ENCODE measurements around the gene DIS3L2. TPM values are rescaled to one million over a fixed set of nuclear protein-coding genes. Genes with fewer than 3 reads are reported as not detected.
A peak's percentile ranks its signal among the peaks of the same experiment; 100 is the strongest.
"Not testable (repeated sequence)": the region's sequence is repeated elsewhere in the genome, so short reads cannot be mapped to it uniquely, and the experiment has no call there.

Gene DIS3L2
- total RNA-seq, 1 experiment from 2014 or later: 19.9 TPM

DNA sequence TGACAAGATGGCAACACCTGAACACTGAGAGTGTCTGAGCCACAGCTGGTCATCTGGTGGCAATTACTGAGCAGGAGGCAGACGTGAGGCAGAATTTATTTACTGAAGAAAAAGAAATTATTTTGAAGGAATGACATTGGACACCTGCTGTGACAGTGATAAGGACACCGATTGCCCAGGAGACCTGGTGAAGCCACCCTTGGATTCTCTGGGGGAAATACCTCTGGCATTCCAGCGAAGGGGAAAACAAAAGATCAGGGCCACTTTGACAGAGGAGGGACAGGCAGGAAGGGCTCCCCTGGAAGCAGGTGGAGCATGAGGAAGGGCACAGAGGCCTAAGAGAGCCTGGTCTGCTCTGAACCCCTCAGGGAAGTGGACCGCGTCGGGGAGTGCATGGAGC, 331.7 kb downstream of the DIS3L2 start:
- DNase-seq (ENCODE audit: low read depth): no peak

DNA sequence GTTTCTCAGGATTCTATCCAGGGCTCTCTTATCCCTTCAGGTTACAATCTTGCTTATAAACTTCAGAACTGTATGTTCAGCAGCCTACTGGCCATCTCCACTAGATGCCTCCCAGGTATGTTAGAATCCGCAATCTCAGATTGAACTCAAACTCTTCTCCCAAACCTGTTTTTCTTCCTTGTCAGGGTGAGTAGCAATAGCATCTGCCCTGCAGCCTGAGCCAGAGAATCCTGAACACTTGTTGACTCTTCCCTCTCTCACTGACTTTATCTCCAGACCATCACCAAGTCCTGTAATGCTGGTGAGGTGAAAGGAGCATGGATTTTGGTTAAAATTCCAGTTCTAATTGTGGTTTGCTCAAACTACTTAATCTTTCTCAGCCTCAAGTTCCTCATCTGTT, 334.5 kb downstream of the DIS3L2 start:
- DNase-seq (ENCODE audit: low read depth): no peak

GRCh38 chr2:232296776-232297525, 335.4 kb downstream of the DIS3L2 start:
- peak; percentile 5 for DNase-seq (ENCODE audit: low read depth)

DNA sequence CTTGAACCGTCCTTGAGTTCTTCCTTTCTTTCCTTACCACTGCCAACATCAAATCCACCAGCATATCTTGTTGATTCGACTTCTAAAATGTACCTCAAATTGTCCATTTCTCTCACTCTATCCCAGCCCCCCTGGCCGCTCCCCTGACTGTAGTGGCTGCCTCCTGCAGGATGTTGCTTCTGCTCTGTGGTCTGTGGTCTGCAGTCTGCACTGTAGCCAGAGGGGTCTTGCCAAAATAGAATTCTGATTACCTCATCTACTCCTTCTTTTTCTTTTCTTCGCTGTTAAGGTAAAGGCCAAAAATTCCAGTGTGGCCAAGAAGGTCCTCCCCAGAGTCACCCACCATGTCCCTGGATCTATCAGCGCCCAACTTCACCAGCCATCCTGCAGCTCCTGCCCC, 337.6 kb downstream of the DIS3L2 start:
- no peak for DNase-seq (ENCODE audit: low read depth)

DNA sequence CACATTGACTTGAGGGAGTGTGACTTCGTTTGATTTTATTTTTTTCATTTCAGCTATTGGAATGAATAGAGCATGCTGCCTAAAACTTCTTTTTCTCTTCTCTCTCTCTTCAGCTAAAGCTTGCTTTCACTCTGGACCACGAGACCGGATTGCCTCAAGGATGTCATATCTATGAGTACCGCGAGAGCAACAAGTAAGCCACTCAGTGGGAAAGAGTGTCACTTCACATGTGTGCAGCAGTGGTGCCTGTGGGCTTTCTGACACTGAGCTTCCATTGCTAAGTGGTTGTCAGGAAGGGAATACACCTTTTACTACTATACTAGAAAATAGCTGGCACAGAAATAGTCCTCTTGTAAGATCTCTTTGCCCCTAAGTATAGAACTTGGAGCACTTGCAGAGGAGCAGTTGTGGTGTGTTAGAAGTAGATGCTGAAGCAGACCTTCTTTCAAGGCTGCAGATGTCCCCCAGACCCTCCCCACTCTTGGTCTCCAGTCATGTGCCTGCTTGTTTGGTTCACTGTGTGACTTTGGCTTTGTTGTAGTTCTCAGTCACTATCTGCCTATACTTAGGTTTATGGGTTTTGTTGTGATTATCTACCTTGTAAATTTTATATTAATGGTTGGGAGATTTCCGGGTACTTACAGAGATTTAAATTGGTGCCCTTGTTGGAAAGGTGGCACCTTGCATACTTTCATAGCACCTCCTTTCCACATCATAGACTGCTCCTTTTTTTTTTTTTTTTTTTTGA, 338.6 kb downstream of the DIS3L2 start:
- no peak for DNase-seq (ENCODE audit: low read depth)

DNA sequence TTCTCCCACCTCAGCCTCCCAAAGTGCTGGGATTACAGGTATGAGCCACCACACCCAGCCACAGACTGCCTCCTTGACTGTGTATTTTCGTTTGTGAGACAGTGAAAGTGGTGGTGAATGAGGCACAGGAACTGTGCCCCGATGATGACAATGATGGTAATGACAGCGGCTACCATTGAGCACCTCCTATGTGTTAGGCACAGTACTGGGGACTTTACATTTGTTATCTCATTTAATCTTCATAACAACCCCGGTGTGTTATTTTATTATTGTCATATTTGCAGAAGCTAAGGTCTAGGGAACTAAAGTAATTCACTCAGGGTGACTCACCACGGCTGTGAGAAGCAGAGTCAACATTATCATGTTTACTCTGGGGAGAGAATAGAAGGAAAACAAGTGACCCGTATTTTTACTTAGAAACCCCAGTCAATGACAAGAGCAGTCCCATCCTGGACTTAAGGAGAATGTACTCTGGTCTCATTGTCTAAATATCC, 339.4 kb downstream of the DIS3L2 start:
- peak; percentile 71 for DNase-seq (ENCODE audit: low read depth)

GRCh38 chr2:232304236-232304635, 342.7 kb downstream of the DIS3L2 start:
- DNase-seq (ENCODE audit: low read depth): no peak

DNA sequence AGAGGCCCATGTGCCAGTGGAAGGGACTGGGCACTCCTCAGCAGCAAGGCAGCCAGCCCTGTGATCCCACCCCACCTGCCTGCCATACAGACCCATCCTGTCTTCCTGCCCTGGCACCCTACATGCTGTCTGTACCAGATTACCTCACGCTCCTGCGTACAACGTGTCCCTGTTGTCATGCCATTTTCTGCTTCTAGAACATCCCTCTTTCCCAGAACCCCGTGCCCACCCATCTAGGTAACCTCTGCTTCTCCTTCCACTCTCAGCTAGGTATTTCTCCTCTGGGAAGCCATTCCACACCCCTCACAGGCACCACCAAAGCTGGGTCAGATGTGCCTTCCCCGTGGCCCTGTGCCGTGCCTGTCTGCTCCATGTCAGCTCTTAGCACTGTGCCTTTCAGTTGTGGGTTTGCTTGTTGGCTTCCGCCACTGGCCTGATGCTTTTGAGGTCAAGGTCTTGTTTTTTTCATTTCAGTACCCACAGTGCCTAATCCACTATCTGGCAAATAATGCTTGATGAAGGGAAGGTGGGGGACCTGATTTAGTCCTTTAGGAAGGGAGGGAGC, 345.3 kb downstream of the DIS3L2 start:
- no peak for DNase-seq (ENCODE audit: low read depth)

DNA sequence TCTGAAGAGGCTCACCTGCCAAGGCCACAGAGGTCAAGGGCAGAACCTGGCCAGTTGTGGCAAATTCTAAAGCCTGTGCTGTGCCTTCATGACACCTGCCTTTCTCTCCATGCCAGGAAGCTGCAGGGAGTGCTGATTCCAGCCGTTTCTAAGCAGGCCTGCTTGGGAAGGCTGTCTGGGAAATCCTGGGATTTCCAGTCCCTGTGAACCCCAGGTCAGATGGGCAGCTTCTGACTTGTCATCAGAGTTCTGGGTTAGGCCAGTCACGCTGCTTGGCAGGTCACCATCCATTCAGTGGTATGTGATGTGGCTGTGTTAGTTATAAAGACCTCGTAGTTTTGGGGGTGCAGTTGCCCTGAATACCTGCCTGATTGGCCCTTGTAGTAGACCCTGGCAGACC, 346.3 kb downstream of the DIS3L2 start:
- no peak for DNase-seq (ENCODE audit: low read depth)

DNA sequence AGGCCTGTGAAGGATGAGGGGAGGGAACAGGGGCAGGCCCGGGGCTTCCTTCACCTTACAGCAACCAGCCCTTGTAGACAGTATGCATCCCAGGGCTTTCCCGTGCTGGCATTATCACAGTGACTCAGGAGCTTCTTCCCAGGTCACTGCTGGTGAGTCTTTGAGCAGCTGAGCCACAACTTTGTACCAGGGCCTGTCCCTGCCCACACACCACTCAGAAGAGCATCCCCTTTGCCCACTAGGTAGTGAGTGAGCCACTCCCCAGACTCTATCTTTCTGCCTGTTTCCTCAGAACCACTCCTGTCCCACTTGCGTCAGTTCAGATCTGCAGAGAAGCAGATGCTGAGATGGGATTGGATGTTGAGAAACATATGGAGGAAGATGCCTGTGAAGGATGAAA, 347.5 kb downstream of the DIS3L2 start:
- no peak for DNase-seq (ENCODE audit: low read depth)

GRCh38 chr2:232309592-232309991, 348.1 kb downstream of the DIS3L2 start:
- DNase-seq (ENCODE audit: low read depth): no peak

DNA sequence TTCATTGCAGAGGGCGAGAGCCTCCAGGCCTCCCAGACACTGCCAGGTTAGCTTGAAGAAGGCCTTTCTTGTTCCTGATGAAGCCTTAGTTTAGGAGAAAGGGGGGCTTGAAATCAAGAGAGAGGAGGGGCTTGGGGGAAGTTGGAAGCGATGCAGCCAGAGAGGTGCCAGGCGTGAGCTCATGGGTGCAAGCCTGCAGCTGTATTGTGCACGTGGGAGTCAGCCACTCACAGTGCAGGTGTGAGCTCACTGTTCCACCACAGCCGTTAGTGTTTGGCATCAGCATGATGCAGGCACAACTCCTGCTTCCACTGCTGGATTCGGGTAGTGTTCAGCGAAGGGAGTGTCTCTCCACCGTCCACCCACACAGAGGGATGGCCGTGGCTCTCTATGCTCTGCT, 348.6 kb downstream of the DIS3L2 start:
- no peak for DNase-seq (ENCODE audit: low read depth)

GRCh38 chr2:232310696-232311095, 349.2 kb downstream of the DIS3L2 start:
- no peak for DNase-seq (ENCODE audit: low read depth)

DNA sequence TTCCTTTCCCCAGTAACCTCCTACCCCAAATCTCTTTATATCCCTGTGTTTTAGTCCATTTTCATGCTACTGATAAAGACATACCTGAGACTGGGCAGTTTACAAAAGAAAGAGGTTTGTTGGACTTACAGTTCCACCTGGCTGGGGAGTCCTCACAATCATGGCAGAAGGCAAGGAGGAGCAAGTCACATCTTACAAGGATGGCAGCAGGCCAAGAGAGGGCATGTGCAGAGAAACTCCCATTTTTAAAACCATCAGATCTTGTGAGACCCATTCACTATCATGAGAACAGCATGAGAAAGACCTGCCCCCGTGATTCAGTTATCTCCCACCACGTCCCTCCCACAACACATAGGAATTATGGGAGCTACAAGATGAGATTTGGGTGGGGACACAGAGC, 352.1 kb downstream of the DIS3L2 start:
- DNase-seq (ENCODE audit: low read depth): not testable (repeated sequence)

DNA sequence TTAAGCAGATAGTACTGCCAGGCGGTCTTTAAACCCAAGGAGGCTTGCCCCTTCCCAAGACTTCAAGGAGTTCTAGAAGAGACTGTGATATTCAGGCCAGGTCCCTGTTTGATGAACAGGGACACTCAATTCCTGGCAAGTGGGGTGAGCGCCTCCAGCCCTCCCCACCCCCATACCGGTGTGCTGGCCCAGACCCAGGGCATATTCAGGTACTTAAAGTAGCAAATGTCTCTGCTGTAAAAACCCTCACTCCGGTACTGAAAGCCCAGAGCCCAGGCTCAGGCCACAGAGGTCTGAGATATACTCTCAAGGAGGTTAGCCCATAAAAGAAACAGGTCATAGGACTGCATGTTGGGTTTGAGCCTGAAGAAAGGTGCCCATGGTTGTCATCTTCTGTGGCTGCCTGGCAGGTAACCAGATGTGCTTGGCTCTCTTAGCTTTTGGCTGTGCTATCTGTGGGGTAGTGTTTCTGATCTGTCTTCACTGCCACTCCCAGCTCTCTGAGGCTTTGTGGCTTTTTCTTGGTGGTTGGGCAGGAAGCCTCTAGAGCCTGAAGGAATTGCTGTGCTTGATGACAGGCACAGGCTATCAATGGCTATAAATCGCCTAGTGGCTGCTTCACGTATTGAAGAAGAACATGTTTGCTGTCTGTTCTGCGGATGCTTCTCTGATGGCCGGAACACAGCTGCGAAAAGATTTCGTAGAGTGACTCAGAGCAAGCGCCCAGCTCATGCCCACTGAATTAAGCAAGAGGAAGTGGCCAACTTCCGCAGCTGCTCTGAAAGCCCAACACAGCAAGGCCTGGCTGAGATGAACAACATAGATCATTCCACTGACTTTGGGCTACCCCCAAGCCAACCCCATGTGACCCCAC, 353.8 kb downstream of the DIS3L2 start:
- peak; percentile 100 for DNase-seq (ENCODE audit: low read depth)

DNA sequence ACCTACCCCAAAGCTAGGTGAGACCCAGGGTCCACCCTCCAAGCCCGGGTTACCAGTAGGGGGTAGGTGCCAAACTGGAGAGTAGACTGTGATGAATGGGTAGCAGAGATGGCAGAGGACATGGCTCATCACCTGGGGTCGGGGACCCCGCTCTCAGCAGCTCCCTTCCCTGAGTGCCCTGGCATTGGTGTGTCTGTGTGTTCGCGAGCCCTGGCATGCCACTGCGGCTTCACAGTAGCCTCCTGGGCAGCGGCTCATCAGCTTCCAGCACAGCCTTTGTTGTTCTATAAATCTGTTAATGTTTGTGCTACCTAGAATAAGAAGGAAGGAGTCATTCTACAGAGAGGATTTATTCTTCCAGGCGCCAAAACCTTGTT, 354.4 kb downstream of the DIS3L2 start:
- DNase-seq (ENCODE audit: low read depth): no peak

DNA sequence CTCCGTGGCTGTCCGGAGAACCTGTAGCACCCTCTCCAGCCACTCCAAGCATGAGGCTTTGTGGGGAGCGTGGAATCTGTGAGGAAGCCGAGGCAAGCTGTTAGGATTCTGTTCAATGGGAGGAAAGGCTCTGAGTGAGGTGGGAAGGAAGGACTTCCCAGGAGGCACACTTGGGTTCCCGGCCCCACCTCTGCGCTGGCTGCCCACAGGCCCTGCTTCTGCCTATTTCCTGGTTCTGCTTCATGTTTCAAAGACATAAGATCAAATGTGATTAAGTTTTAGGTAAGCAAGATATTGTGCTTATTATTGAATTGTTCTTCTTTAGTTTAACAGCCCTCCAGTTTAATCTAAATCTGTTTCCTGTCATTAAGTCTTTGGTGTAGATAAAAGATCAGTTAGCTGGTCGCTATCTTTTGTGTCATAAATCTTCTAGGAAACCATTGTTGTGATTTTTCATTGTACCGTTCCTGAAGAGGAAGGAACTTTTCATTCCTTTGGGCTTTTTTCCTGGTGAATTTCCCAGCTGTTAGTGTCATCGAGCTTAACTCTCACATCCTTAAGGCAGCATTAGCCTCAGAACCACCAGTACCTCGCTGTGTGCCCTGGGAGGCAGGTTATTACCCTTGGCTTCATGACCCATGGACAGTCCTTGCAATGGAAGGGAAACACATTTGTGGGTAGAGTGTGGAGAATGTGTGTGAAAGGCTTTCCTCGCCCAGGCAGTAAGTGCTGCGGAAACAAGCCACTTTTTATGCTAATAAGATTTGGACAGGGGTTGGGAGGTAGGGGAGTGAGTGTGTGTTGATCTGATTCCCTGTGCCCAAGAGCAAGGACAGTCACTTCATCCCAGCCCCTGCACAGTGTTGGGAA, 355.2 kb downstream of the DIS3L2 start:
- DNase-seq (ENCODE audit: low read depth): no peak

- DNase-seq (ENCODE audit: low read depth): no peak
Observed at GRCh38 chr2:232318169-232318855, 356.8 kb downstream of the DIS3L2 start.

DNA sequence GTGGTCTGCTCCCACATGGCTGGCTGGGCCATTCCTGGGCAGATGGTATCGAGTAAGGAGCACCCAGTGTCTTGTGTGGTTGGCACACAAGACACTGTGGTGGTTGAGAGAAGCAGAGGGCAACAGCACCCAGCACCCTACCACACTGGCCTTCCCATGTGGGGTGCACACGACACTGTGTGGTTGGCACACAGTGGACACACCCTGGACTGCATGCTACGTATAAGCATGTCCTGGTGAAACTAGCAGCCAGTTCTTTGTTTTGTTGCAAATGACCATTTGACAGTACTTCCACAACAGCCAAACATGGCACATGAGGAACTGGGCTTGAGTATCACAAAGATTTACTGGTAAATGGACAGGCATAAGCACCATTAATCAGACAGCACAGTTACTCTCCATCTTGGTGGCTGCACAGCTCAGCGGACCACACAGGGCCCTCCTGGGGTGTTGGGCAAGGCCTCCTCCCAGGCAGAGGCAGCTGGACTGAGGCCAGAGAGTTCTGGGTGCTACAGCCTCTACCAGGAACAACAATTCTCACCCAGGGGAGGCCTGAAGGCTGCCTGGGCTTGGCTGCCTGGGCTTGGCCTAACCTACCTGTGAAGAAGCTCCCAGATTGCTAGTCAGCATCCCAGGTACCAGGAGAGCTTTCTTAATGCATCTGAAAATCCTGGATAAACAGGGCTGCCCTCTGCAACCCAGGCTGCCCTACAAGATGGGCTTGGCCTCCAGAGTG, 357.7 kb downstream of the DIS3L2 start:
- no peak for DNase-seq (ENCODE audit: low read depth)

All from LHCN-M2 (cell line).